Vagina (tissue), 2 donors: ENCODE results near the gene ITIH5. TPM values are rescaled to one million over a fixed set of nuclear protein-coding genes. Genes with fewer than 3 reads are reported as not detected.

Source experiments
- DNase-seq, 2 donors: peaks; one replicate each; pipeline ENCODE4 v3.0.0-alpha.2; 2017; ENCODE audit errors: extremely low spot score in 2 of 2
- H3K27ac ChIP-seq: fragments of 200-600 bp; sonication (generic); one replicate; pipeline ENCODE4 v1.5.1; 2019
- H3K27me3 ChIP-seq: fragments of 200-600 bp; sonication (generic); one replicate; pipeline ENCODE4 v1.5.1; 2019
- H3K36me3 ChIP-seq, 2 donors: fragments of 200-600 bp; sonication (generic); one replicate each; pipeline ENCODE4 v1.5.1; 2017 to 2019
- H3K4me1 ChIP-seq: fragments of 200-600 bp; sonication (generic); one replicate; pipeline ENCODE4 v1.5.1; 2019
- H3K4me3 ChIP-seq, 2 donors: fragments of 200-600 bp; sonication (generic); 1 replicate in 1 of 2; 2 replicates in 1 of 2; pipeline ENCODE4 v1.5.1; 2016 to 2019
- H3K9me3 ChIP-seq: fragments of 200-600 bp; sonication (generic); one replicate; pipeline ENCODE4 v1.5.1; 2019
- CTCF ChIP-seq, 3 experiments: fragments of 450-650 bp in 2 of 3; fragments of 200-600 bp in 1 of 3; sonication (generic) in 1 of 3; IDR thresholded peaks; one replicate each; pipeline ENCODE4 v1.5.1; 2017 to 2019; ENCODE audit warnings: antibody characterized with exemption in 3 of 3, mild to moderate bottlenecking in 2 of 3, moderate library complexity in 2 of 3
- POLR2A ChIP-seq, 2 donors: fragments of 450-650 bp; IDR thresholded peaks; one replicate each; pipeline ENCODE4 v1.6.1; 2017; ENCODE audit warnings: antibody characterized with exemption in 2 of 2, mild to moderate bottlenecking in 2 of 2, moderate library complexity in 2 of 2
- POLR2AphosphoS5 ChIP-seq, 2 donors: sonication (generic); formaldehyde crosslinking; IDR thresholded peaks; one replicate each; pipeline ENCODE4 v1.9.0; 2017; ENCODE audit warnings: antibody characterized with exemption in 2 of 2, mild to moderate bottlenecking in 2 of 2, low read depth in 1 of 2; ENCODE audit not compliant: insufficient read depth in 1 of 2
- intact Hi-C: fragments of 100-400 bp; cut with DNase I; formaldehyde crosslinking; loops from one replicate; pipeline ENCODE4 v1.15.1; 2023
- total RNA-seq: library from RNA; depleted of rRNA; stranded (reverse); fragments of >200 nt; gene quantifications from one replicate; pipeline ENCODE4 v1.2.3, GENCODE V29; 2016

ITIH5 gene
- total RNA-seq, 1 donor from 2014 or later, result 20.4 TPM

GRCh38 chr10:7622969-7623368 is 43.8 kb downstream of the ITIH5 start:
- intact Hi-C loops, result no loop called here
- Histone ChIP-seq H3K4me3 (no peak overlapping the region), H3K4me1 (no peaks in the 10 kb centered on the region), H3K27ac (no peak overlapping the region), H3K36me3 (no peaks in the 10 kb centered on the region), H3K27me3 (no peaks in the 10 kb centered on the region), H3K9me3 (no peaks in the 10 kb centered on the region)
- TF ChIP-seq CTCF (IDR thresholded peaks at IDR 0.05) (no peak), POLR2A (IDR thresholded peaks at IDR 0.05) (no peak), POLR2AphosphoS5 (IDR thresholded peaks at IDR 0.05; ENCODE audit: insufficient read depth in 1 of 2, low read depth in 1 of 2) (no peak)
- DNase-seq, result no peak

- Histone ChIP-seq H3K27ac (no peak overlapping the region), H3K36me3 (no peaks in the 10 kb centered on the region), H3K27me3 (no peaks in the 10 kb centered on the region), H3K4me3 (no peak overlapping the region), H3K4me1 (no peaks in the 10 kb centered on the region), H3K9me3 (no peaks in the 10 kb centered on the region)
- DNase-seq, result no peak
- peak in 1 of 2 donors; percentile 36 for TF ChIP-seq POLR2AphosphoS5 (IDR thresholded peaks at IDR 0.05; ENCODE audit: insufficient read depth in 1 of 2, low read depth in 1 of 2)
- TF ChIP-seq POLR2A (IDR thresholded peaks at IDR 0.05), result no peak
- intact Hi-C loops, result no loop called here
Measured at GRCh38 chr10:7618461-7618860, 48.3 kb downstream of the ITIH5 start.

- no peak overlapping the region for H3K27ac ChIP-seq
- no peaks in the 10 kb centered on the region for H3K9me3 ChIP-seq
Measured at GRCh38 chr10:7611909-7612308, 54.9 kb downstream of the ITIH5 start.

GRCh38 chr10:7610651-7611389 is 55.9 kb downstream of the ITIH5 start:
- intact Hi-C loops, result no loop called here
- TF ChIP-seq POLR2AphosphoS5 (IDR thresholded peaks at IDR 0.05; ENCODE audit: insufficient read depth in 1 of 2, low read depth in 1 of 2), result peak in 1 of 2 donors; percentile 14
- no peak for TF ChIP-seq CTCF (IDR thresholded peaks at IDR 0.05)
- no peak for DNase-seq

More at GRCh38 chr10:7611909-7612308, 54.9 kb downstream of the ITIH5 start:
- intact Hi-C loops, result no loop called here
- H3K27me3 ChIP-seq, result no peaks in the 10 kb centered on the region
- TF ChIP-seq CTCF (IDR thresholded peaks at IDR 0.05), result no peak
- TF ChIP-seq POLR2AphosphoS5 (IDR thresholded peaks at IDR 0.05; ENCODE audit: insufficient read depth in 1 of 2, low read depth in 1 of 2), result no peak
- no peak for TF ChIP-seq POLR2A (IDR thresholded peaks at IDR 0.05)
- no peaks in the 10 kb centered on the region for H3K36me3 ChIP-seq
- no peak overlapping the region for H3K4me3 ChIP-seq
- no peak for DNase-seq
- peaks cover 4% of the 10 kb centered on the region for H3K4me1 ChIP-seq

GRCh38 chr10:7610026-7610425 is 56.7 kb downstream of the ITIH5 start:
- peaks cover 4% of the 10 kb centered on the region for H3K4me1 ChIP-seq
- DNase-seq, result no peak
- no peak overlapping the region for H3K27ac ChIP-seq
- intact Hi-C loops, result no loop called here
- no peak overlapping the region for H3K4me3 ChIP-seq
- H3K36me3 ChIP-seq, result no peaks in the 10 kb centered on the region
- no peaks in the 10 kb centered on the region for H3K27me3 ChIP-seq
- TF ChIP-seq POLR2A (IDR thresholded peaks at IDR 0.05), result no peak
- no peak for TF ChIP-seq POLR2AphosphoS5 (IDR thresholded peaks at IDR 0.05; ENCODE audit: insufficient read depth in 1 of 2, low read depth in 1 of 2)
- TF ChIP-seq CTCF (IDR thresholded peaks at IDR 0.05), result no peak
- no peaks in the 10 kb centered on the region for H3K9me3 ChIP-seq

More at GRCh38 chr10:7610651-7611389, 55.9 kb downstream of the ITIH5 start:
- peaks cover 4% of the 10 kb centered on the region for H3K4me1 ChIP-seq
- H3K27me3 ChIP-seq, result no peaks in the 10 kb centered on the region
- H3K4me3 ChIP-seq, result no peak overlapping the region
- H3K36me3 ChIP-seq, result no peaks in the 10 kb centered on the region
- no peak overlapping the region for H3K27ac ChIP-seq
- H3K9me3 ChIP-seq, result no peaks in the 10 kb centered on the region
